WTC11 (cell line): ENCODE results near the gene HDLBP. TPM values are rescaled to one million over a fixed set of nuclear protein-coding genes. Genes with fewer than 3 reads are reported as not detected.

Experiments
- ATAC-seq: fragments of 200-7000 bp; cut with Tn5 transposase; 2 replicates; pipeline ENCODE4 v1.10.0; 2021; ENCODE audit warnings: mild to moderate bottlenecking, moderate library complexity
- CTCF ChIA-PET: fragments of 300-600 bp; sonication (Branson Sonifier 250); formaldehyde crosslinking; loops from one replicate; lab custom pipeline; 2021; ENCODE audit warnings: antibody characterized with exemption; lab: Charles Lee
- POLR2A ChIA-PET: fragments of 350-600 bp; sonication (Branson Sonifier 250); formaldehyde crosslinking; loops from one replicate; lab custom pipeline; 2021; ENCODE audit warnings: antibody characterized with exemption; lab: Charles Lee
- DNase-seq: peaks from one replicate; pipeline ENCODE4 v3.0.0; 2021; ENCODE audit warnings: low spot score
- H3K27ac Mint-ChIP-seq: 2 replicates; pipeline ENCODE4 v1.8.0; 2021; ENCODE audit warnings: mixed read lengths
- H3K27me3 Mint-ChIP-seq: 2 replicates; pipeline ENCODE4 v1.8.0; 2021; ENCODE audit warnings: low read depth, mild to moderate bottlenecking, moderate library complexity, mixed read lengths
- H3K36me3 Mint-ChIP-seq: 2 replicates; pipeline ENCODE4 v1.8.0; 2021; ENCODE audit warnings: mixed read lengths
- H3K4me1 Mint-ChIP-seq: 2 replicates; pipeline ENCODE4 v1.8.0; 2022; ENCODE audit warnings: mixed read lengths
- H3K4me3 Mint-ChIP-seq: 2 replicates; pipeline ENCODE4 v1.8.0; 2021; ENCODE audit warnings: mild to moderate bottlenecking, moderate library complexity, mixed read lengths
- H3K9me3 Mint-ChIP-seq: 2 replicates; pipeline ENCODE4 v1.8.0; 2021; ENCODE audit warnings: mixed read lengths
- ATF1 ChIP-seq: sonication (generic); formaldehyde crosslinking; IDR thresholded peaks from 2 replicates; pipeline ENCODE4 v1.8.1; 2023; ENCODE audit warnings: mild to moderate bottlenecking, moderate library complexity, missing genetic modification reagents
- ATF6 ChIP-seq: sonication (generic); formaldehyde crosslinking; IDR thresholded peaks from 2 replicates; pipeline ENCODE4 v1.8.1; 2023; ENCODE audit warnings: mild to moderate bottlenecking, missing genetic modification reagents
- FOXJ3 ChIP-seq: sonication (generic); formaldehyde crosslinking; IDR thresholded peaks from 2 replicates; pipeline ENCODE4 v1.9.0; 2021; ENCODE audit warnings: missing genetic modification reagents, mild to moderate bottlenecking, borderline replicate concordance
- FOXP1 ChIP-seq: sonication (generic); formaldehyde crosslinking; IDR thresholded peaks from 2 replicates; pipeline ENCODE4 v1.8.0; 2022; ENCODE audit warnings: missing genetic modification reagents, mild to moderate bottlenecking, moderate library complexity, borderline replicate concordance
- HMGXB4 ChIP-seq: sonication (generic); formaldehyde crosslinking; IDR thresholded peaks from 2 replicates; pipeline ENCODE4 v1.8.1; 2023; ENCODE audit warnings: mild to moderate bottlenecking, moderate library complexity, missing genetic modification reagents
- IRF1 ChIP-seq: sonication (generic); formaldehyde crosslinking; IDR thresholded peaks from 2 replicates; pipeline ENCODE4 v1.8.0; 2023; ENCODE audit warnings: missing genetic modification reagents
- IRF2 ChIP-seq: sonication (generic); formaldehyde crosslinking; IDR thresholded peaks from 2 replicates; pipeline ENCODE4 v1.8.0; 2022; ENCODE audit warnings: low read depth, missing genetic modification reagents, borderline replicate concordance
- JAZF1 ChIP-seq: fragments of 250-450 bp; sonication (Bioruptor Pico); IDR thresholded peaks from 2 replicates; pipeline ENCODE4 v1.9.0; 2021; ENCODE audit warnings: moderate library complexity, mild to moderate bottlenecking, inconsistent platforms
- JUN ChIP-seq: sonication (generic); formaldehyde crosslinking; IDR thresholded peaks from 2 replicates; pipeline ENCODE4 v1.8.0; 2023; ENCODE audit warnings: mild to moderate bottlenecking, missing genetic modification reagents
- MLX ChIP-seq: sonication (generic); formaldehyde crosslinking; IDR thresholded peaks from 2 replicates; pipeline ENCODE4 v1.8.1; 2023; ENCODE audit warnings: mild to moderate bottlenecking, missing genetic modification reagents, moderate library complexity
- NFYB ChIP-seq: sonication (generic); formaldehyde crosslinking; conservative IDR thresholded peaks from 2 replicates; pipeline ENCODE4 v1.8.0; 2022; ENCODE audit warnings: low read depth, missing genetic modification reagents
- NR2C2 ChIP-seq: sonication (generic); formaldehyde crosslinking; IDR thresholded peaks from 2 replicates; pipeline ENCODE4 v1.8.0; 2022; ENCODE audit warnings: mild to moderate bottlenecking, missing genetic modification reagents
- OVOL2 ChIP-seq: fragments of 250-450 bp; sonication (Bioruptor Pico); IDR thresholded peaks from 2 replicates; pipeline ENCODE4 v1.9.0; 2021; ENCODE audit warnings: mild to moderate bottlenecking, borderline replicate concordance
- SMAD3 ChIP-seq: sonication (generic); formaldehyde crosslinking; IDR thresholded peaks from 2 replicates; pipeline ENCODE4 v1.8.0; 2022; ENCODE audit warnings: missing genetic modification reagents, mild to moderate bottlenecking, borderline replicate concordance
- TP53 ChIP-seq: sonication (generic); formaldehyde crosslinking; IDR thresholded peaks from 2 replicates; pipeline ENCODE4 v1.8.1; 2023; ENCODE audit warnings: mild to moderate bottlenecking, missing genetic modification reagents
- USF1 ChIP-seq: sonication (generic); formaldehyde crosslinking; IDR thresholded peaks from 2 replicates; pipeline ENCODE4 v1.8.0; 2022; ENCODE audit warnings: mild to moderate bottlenecking, missing genetic modification reagents
- ZNF121 ChIP-seq: sonication (generic); formaldehyde crosslinking; IDR thresholded peaks from 2 replicates; pipeline ENCODE4 v1.8.0; 2023; ENCODE audit warnings: missing genetic modification reagents
- ZNF416 ChIP-seq: fragments of 250-450 bp; sonication (Bioruptor Pico); IDR thresholded peaks from 2 replicates; pipeline ENCODE4 v1.9.0; 2021; ENCODE audit warnings: mild to moderate bottlenecking, inconsistent platforms
- ZNF512 ChIP-seq: sonication (generic); formaldehyde crosslinking; IDR thresholded peaks from 2 replicates; pipeline ENCODE4 v1.8.1; 2022; ENCODE audit warnings: missing genetic modification reagents, borderline replicate concordance
- total RNA-seq: library from RNA; stranded (reverse); gene quantifications from 3 replicates; pipeline ENCODE4 v1.2.3, GENCODE V29; 2021

Gene HDLBP
- total RNA-seq, 1 experiment from 2014 or later, result 368 TPM

- TF ChIP-seq MLX (CRISPR knock-in tag), result no peak
- TF ChIP-seq JAZF1, result no peak
- TF ChIP-seq ATF1, result no peak
- TF ChIP-seq HMGXB4 (CRISPR knock-in tag), result no peak
- no peak for TF ChIP-seq TP53 (CRISPR knock-in tag)
Measured at GRCh38 chr2:241189856-241190201, 125.6 kb downstream of the HDLBP start (continued).

GRCh38 chr2:241189093-241189855, 126.2 kb downstream of the HDLBP start:
- Mint-ChIP-seq H3K4me1 (peaks cover 10% of the 10 kb centered on the region), H3K9me3 (no peaks in the 10 kb centered on the region), H3K36me3 (no peaks in the 10 kb centered on the region), H3K4me3 (no peak overlapping the region), H3K27me3 (no peaks in the 10 kb centered on the region), H3K27ac (no peak overlapping the region)
- CTCF ChIA-PET, result interaction anchor here (0.6 to 1.4 kb wide), 3 partner anchors 10 to 205 kb away, joined by 3 read pairs; no protein-coding TSS in a partner anchor
- DNase-seq (no peak), ATAC-seq (no peak)
- TF ChIP-seq NFYB (no peak), ATF6 (CRISPR knock-in tag) (no peak), FOXP1 (CRISPR knock-in tag) (no peak), OVOL2 (no peak), IRF2 (CRISPR knock-in tag) (no peak), NR2C2 (CRISPR knock-in tag) (no peak), JUN (no peak), SMAD3 (CRISPR knock-in tag) (no peak)
- POLR2A ChIA-PET, result interaction anchor here (1.0 kb wide), 1 partner anchor 30 kb away, joined by 3 read pairs; no protein-coding TSS in a partner anchor

GRCh38 chr2:241188361-241189092, 126.9 kb downstream of the HDLBP start, which contains the start of gene ANO7:
TSS of gene ANO7 (plus strand) at chr2:241188677. CDS start at chr2:241190064, 1,387 bp downstream.
- Mint-ChIP-seq H3K4me3 (no peak within 1 kb of the TSS), H3K9me3 (no peaks in the 10 kb centered on the region), H3K27me3 (no peaks in the 10 kb centered on the region), H3K36me3 (no peaks in the 10 kb centered on the region), H3K27ac (no peak within 1 kb of the TSS), H3K4me1 (peaks cover 10% of the 10 kb centered on the region)
- DNase-seq (no peak), ATAC-seq (peak; percentile 38)
- TF ChIP-seq NR2C2 (CRISPR knock-in tag) (no peak), ZNF121 (CRISPR knock-in tag) (0 out of 2 replicates have a peak, but pooled peaks have one; percentile 43)
- ChIA-PET CTCF (interaction anchor here (1.3 to 1.4 kb wide), 2 partner anchors 14 to 205 kb away, joined by 3 read pairs; no protein-coding TSS in a partner anchor), POLR2A (interaction anchor here (1.0 kb wide), 1 partner anchor 30 kb away, joined by 3 read pairs; no protein-coding TSS in a partner anchor)

- Mint-ChIP-seq H3K27me3 (no peaks in the 10 kb centered on the region), H3K27ac (no peak overlapping the region), H3K4me1 (peaks cover 10% of the 10 kb centered on the region)
- CTCF ChIA-PET, result interaction anchor here (1.4 to 1.5 kb wide), 2 partner anchors 273 to 347 kb away, joined by 3 read pairs; no protein-coding TSS in a partner anchor
- no peak for DNase-seq
- TF ChIP-seq FOXP1 (CRISPR knock-in tag), result no peak
- TF ChIP-seq IRF1 (CRISPR knock-in tag), result no peak
- TF ChIP-seq USF1, result no peak
- TF ChIP-seq FOXJ3 (CRISPR knock-in tag), result no peak
- no peak for TF ChIP-seq ZNF512
- no peak for TF ChIP-seq HMGXB4 (CRISPR knock-in tag)
- TF ChIP-seq ZNF416 (CRISPR knock-in tag), result no peak
- TF ChIP-seq, all 79 proteins: peak for 0
- ATAC-seq, result no peak
- Mint-ChIP-seq H3K4me3 (no peak overlapping the region), H3K36me3 (no peaks in the 10 kb centered on the region), H3K9me3 (no peaks in the 10 kb centered on the region)
- POLR2A ChIA-PET, result interaction anchor here (1.0 kb wide), 1 partner anchor 31 kb away, joined by 3 read pairs; no protein-coding TSS in a partner anchor
Measured at GRCh38 chr2:241187918-241188234, 127.6 kb downstream of the HDLBP start.
